HG03280 (cell line): ENCODE results near the gene DCUN1D3.
"Not testable (repeated sequence)": the region's sequence is repeated elsewhere in the genome, so short reads cannot be mapped to it uniquely, and the experiment has no call there.

Experiments used
- ATAC-seq: cut with Tn5 transposase; IDR thresholded peaks from one replicate; pipeline ENCODE4 v1.9.1; 2021; ENCODE audit warnings: mild to moderate bottlenecking, moderate library complexity; ENCODE audit not compliant: unreplicated experiment

Gene DCUN1D3

GRCh38 chr16:20865420-20866131 is 34.6 kb downstream of the DCUN1D3 start:
- ATAC-seq, result peak; percentile 75

- not testable (repeated sequence) for ATAC-seq
Measured at GRCh38 chr16:20864376-20864775, 35.8 kb downstream of the DCUN1D3 start.

DNA sequence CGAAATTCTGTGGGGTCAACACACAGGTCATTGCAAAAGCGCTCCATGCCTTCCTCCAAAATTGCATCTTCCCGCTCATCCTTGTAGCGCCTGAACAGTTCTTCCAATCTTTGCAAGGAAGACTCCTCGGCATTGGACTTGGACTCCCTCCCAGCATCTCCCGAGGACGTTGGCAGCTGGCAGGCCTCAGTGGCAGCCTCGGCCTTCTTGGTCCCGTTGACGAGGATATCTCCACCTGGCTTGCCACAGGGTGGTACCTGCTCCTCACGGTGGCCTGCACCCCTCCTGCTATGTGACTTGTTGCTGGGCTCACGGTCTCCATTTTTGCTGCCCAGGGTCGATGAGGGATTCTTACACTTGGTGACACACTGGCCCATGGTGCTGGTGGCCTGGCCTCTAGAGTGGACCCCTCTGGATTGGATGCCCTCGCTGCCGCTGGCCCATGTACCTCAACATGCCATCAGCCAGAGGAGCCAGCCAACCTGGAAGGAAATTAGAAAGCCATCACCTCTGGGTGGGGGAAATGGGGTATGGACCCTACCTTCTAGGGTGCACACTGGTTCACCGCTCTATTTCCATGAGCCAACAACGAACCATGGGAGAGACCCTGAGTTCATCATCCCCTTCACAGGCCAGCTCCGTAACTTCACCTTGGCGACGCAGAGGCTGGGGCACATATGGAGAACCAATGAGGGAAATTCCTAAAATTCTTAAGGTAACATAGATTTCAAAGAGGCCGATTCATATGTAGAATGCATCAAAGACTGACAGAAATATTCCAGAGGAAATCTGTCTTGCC is 37.8 kb downstream of the DCUN1D3 start:
- ATAC-seq, result no peak

GRCh38 chr16:20860995-20861394 is 39.2 kb downstream of the DCUN1D3 start:
- ATAC-seq, result not testable (repeated sequence)

- ATAC-seq, result no peak
Measured at GRCh38 chr16:20860361-20860760, 39.8 kb downstream of the DCUN1D3 start.

GRCh38 chr16:20859699-20860098 is 40.5 kb downstream of the DCUN1D3 start:
- ATAC-seq, result no peak

GRCh38 chr16:20859229-20859628 is 40.9 kb downstream of the DCUN1D3 start:
- ATAC-seq, result no peak

- no peak for ATAC-seq
Measured at GRCh38 chr16:20857281-20857680, 42.9 kb downstream of the DCUN1D3 start.

DNA sequence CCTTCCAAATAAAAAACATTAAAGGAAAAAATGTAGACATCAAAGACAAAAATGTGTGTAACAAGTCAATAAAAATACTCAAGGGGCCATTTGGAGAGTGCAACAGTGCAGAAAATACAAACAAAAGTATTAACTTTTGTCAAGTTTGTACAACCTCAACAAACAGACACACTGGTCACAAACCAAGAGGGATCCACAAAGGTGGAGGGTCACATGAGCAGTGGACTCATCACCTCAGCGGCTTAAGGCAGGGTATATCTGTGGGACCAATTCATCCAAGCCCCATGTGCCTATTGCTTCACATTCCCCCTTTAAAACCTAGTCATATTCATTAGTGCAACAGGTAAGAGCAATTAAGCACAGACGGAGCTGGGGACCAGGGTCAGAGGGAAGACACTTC is 45.2 kb downstream of the DCUN1D3 start:
- no peak for ATAC-seq

- ATAC-seq, result no peak
Measured at GRCh38 chr16:20853981-20854620, 46.1 kb downstream of the DCUN1D3 start.

DNA sequence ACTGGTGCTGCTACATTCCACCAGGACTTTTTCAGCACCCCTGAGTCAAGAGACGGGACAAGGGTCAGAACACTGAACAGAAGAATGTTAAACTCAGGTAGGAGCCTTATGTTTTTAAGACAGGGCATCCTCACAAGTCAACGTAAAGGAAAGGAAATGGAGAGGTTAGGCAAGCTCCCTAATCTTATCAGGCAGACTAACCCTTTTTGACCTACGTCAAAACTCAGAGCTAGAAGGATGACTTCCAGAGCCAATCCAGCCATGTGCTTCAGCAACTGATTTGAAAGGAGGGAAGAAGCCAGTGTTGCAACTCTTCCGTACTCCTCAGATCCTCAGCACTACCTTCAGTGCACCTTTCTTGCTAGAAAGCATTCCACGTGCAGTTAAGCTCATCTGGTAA is 47.0 kb downstream of the DCUN1D3 start:
- ATAC-seq, result no peak

DNA sequence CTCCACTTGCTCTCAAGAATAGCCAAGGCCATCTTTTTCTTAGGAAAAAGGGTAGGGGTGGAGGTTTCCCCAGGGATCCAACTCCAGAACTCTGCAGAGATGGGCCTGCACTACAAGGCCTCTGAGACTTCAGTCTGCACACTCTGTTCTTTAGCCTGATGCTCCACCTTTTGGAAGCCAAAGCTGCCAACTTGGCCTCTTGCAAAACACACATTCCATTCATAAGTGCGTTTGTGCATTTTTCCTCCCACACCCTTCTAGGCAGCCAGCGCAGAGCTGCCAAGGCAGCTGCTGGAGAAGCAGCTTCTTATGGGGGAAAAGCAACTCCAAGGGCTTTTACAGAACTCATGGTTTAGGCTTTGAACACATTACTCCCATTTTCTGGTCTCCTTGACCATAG is 48.6 kb downstream of the DCUN1D3 start:
- no peak for ATAC-seq

DNA sequence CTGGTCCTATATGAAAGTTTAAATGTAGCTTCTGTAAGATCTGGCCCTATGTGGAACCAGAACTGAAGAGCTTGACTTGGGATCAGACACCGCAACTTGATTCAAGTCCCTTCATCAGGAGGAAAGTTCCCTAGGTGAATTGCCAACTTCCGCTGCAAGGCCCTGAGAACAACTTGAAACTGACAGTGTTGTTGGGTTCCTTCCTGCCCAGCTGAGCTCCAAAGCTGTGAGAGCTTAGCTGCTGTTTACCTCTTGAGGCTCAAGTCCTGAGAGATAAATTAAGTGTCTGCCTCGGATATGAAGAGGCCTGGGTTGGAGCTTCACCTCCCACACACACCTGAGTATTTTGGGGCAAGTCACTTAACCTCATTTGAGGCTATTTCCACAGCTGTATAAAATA is 49.2 kb downstream of the DCUN1D3 start:
- no peak for ATAC-seq

GRCh38 chr16:20849589-20850390 is 50.4 kb downstream of the DCUN1D3 start:
- no peak for ATAC-seq

DNA sequence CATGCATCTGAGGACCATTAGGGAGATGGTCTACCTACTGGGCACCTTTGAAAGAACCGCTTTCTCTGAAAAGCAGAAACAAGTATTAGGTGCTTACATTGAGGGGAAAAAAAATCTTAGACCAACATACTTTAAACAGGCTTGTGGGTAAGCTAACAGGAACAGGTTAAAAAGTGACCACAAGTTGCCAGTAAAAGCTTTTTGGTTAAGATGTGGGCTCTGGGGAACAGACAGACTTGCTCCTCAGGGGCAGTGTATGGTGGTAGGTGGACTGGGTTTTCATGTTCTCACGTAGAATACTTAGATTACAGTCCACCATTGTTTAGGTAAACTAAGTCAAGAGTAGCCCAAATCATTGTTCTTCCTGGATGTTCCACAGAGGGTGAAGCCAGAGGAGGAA is 52.6 kb downstream of the DCUN1D3 start:
- ATAC-seq, result no peak

DNA sequence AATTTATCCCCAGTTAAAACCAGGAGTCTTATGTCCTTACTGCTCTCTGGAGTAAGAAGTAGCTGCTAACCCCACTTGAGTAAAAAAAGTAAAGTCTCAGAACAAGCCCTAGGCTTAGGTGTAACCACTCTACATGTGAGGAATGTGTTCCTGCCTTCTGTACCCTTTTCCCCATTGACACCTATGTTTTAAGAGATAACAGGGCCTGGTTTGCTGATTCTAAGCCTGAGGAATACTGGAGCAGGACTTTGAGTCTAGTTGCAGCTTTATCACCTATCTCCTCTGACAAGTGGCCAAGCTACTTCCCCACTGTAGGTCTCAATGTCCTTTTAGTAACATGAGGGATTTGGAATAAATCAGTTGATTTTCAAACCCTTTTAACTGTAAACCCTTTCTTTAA is 53.6 kb downstream of the DCUN1D3 start:
- no peak for ATAC-seq

GRCh38 chr16:20846030-20846429 is 54.1 kb downstream of the DCUN1D3 start:
- no peak for ATAC-seq

- ATAC-seq, result no peak
Measured at GRCh38 chr16:20844588-20844987, 55.6 kb downstream of the DCUN1D3 start.

DNA sequence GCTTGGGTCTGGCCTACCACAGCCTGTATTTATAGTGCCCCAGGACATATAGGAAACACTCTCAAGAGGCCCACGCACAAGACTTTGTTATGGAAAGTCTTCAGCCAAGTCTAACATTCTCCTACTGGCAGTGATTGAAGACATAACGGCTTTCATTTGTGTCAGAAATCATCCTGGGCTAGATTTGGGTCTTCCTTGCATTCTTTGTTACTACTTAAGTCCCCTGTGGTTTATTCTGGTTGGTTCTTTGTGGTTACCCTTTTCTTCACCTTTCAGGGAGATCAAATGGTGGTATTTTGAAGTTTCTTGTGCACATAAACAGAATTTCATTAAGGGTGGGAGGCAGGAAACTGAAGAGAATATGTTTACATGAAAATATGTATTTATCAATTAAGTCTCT is 56.1 kb downstream of the DCUN1D3 start:
- ATAC-seq, result no peak

DNA sequence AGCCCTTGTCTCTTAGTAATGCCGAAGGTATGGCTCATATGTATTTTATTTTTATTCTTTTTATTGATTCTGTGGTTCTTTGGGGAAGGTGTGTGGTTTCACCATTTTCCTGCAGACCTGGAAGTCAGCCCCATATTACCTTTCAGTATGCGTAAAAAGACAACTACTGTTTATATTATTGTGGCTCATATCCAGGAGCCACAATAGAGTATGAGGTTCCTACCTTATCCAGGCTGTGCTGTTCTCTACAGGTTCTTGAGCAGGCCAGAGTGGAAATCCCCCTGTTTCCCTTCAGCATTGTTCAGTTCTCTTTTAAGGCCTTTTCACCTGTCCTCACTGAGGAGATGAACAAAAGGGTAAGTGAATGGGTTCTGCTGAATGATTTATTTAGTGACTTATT is 60.7 kb downstream of the DCUN1D3 start:
- ATAC-seq, result no peak

GRCh38 chr16:20838240-20838639 is 61.9 kb downstream of the DCUN1D3 start:
- ATAC-seq, result no peak
